ENCODE results near the gene XAGE1B. TPM values are rescaled to one million over a fixed set of nuclear protein-coding genes. Genes with fewer than 3 reads are reported as not detected.

Gene XAGE1B
- total and polyA plus RNA-seq, 2 of the 8 experiments (the other 6 are each of a cell fraction or from before 2014, with no cell fraction given), result not detected

DNA sequence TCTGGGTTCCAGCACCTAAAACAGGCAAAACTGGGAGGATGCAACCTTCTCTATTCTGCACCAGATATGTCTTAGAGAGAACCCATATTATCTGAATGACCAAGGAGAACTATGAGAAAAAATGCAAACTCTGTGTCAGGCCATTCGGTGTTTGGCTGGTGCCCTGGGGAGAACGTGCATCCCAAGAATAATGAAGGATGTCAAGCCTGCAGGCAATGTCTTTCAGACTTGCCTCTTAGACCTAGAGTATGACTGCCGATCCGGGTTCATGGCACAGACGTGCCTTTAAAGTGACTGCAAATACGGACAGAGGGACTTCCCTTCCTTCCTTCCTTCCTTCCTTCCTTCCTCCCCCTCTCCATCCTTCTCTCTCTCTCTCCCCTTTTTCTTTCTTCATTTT lies 6.9 kb downstream of the XAGE1B start (continued):
- TF ChIP-seq, protein P1, sequence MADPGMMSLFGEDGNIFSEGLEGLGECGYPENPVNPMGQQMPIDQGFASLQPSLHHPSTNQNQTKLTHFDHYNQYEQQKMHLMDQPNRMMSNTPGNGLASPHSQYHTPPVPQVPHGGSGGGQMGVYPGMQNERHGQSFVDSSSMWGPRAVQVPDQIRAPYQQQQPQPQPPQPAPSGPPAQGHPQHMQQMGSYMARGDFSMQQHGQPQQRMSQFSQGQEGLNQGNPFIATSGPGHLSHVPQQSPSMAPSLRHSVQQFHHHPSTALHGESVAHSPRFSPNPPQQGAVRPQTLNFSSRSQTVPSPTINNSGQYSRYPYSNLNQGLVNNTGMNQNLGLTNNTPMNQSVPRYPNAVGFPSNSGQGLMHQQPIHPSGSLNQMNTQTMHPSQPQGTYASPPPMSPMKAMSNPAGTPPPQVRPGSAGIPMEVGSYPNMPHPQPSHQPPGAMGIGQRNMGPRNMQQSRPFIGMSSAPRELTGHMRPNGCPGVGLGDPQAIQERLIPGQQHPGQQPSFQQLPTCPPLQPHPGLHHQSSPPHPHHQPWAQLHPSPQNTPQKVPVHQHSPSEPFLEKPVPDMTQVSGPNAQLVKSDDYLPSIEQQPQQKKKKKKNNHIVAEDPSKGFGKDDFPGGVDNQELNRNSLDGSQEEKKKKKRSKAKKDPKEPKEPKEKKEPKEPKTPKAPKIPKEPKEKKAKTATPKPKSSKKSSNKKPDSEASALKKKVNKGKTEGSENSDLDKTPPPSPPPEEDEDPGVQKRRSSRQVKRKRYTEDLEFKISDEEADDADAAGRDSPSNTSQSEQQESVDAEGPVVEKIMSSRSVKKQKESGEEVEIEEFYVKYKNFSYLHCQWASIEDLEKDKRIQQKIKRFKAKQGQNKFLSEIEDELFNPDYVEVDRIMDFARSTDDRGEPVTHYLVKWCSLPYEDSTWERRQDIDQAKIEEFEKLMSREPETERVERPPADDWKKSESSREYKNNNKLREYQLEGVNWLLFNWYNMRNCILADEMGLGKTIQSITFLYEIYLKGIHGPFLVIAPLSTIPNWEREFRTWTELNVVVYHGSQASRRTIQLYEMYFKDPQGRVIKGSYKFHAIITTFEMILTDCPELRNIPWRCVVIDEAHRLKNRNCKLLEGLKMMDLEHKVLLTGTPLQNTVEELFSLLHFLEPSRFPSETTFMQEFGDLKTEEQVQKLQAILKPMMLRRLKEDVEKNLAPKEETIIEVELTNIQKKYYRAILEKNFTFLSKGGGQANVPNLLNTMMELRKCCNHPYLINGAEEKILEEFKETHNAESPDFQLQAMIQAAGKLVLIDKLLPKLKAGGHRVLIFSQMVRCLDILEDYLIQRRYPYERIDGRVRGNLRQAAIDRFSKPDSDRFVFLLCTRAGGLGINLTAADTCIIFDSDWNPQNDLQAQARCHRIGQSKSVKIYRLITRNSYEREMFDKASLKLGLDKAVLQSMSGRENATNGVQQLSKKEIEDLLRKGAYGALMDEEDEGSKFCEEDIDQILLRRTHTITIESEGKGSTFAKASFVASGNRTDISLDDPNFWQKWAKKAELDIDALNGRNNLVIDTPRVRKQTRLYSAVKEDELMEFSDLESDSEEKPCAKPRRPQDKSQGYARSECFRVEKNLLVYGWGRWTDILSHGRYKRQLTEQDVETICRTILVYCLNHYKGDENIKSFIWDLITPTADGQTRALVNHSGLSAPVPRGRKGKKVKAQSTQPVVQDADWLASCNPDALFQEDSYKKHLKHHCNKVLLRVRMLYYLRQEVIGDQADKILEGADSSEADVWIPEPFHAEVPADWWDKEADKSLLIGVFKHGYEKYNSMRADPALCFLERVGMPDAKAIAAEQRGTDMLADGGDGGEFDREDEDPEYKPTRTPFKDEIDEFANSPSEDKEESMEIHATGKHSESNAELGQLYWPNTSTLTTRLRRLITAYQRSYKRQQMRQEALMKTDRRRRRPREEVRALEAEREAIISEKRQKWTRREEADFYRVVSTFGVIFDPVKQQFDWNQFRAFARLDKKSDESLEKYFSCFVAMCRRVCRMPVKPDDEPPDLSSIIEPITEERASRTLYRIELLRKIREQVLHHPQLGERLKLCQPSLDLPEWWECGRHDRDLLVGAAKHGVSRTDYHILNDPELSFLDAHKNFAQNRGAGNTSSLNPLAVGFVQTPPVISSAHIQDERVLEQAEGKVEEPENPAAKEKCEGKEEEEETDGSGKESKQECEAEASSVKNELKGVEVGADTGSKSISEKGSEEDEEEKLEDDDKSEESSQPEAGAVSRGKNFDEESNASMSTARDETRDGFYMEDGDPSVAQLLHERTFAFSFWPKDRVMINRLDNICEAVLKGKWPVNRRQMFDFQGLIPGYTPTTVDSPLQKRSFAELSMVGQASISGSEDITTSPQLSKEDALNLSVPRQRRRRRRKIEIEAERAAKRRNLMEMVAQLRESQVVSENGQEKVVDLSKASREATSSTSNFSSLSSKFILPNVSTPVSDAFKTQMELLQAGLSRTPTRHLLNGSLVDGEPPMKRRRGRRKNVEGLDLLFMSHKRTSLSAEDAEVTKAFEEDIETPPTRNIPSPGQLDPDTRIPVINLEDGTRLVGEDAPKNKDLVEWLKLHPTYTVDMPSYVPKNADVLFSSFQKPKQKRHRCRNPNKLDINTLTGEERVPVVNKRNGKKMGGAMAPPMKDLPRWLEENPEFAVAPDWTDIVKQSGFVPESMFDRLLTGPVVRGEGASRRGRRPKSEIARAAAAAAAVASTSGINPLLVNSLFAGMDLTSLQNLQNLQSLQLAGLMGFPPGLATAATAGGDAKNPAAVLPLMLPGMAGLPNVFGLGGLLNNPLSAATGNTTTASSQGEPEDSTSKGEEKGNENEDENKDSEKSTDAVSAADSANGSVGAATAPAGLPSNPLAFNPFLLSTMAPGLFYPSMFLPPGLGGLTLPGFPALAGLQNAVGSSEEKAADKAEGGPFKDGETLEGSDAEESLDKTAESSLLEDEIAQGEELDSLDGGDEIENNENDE (IDR thresholded peaks at IDR 0.05; ENCODE audit: insufficient replicate concordance, low read length), result no peak
- TF ChIP-seq, protein P2, sequence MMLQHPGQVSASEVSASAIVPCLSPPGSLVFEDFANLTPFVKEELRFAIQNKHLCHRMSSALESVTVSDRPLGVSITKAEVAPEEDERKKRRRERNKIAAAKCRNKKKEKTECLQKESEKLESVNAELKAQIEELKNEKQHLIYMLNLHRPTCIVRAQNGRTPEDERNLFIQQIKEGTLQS (IDR thresholded peaks at IDR 0.05; ENCODE audit: insufficient read depth, low read depth, low read length), result no peak
- no peak for TF ChIP-seq TCF12 (IDR thresholded peaks at IDR 0.05; ENCODE audit: low read depth, low read length)

Data from H1 (cell line).